Trophoblast cell (in vitro differentiated cells and primary cell): ENCODE data around the gene ORAI2. TPM values are rescaled to one million over a fixed set of nuclear protein-coding genes. Genes with fewer than 3 reads are reported as not detected.

Source experiments
- DNase-seq, 2 donors: peaks; one replicate each; pipeline ENCODE4 v3.0.0-alpha.2; 2016
- H2AFZ ChIP-seq: 2 replicates; pipeline ENCODE4 v1.6.1; 2013; ENCODE audit warnings: low read length, moderate library complexity, mild to moderate bottlenecking; ENCODE audit not compliant: insufficient read depth, poor library complexity
- H2AK5ac ChIP-seq: 2 replicates; pipeline ENCODE4 v1.6.1; 2013; ENCODE audit warnings: mild to moderate bottlenecking, low read length
- H2BK120ac ChIP-seq: 2 replicates; pipeline ENCODE4 v1.6.1; 2013; ENCODE audit warnings: low read length, mild to moderate bottlenecking, moderate library complexity; ENCODE audit not compliant: insufficient read depth, poor library complexity
- H2BK12ac ChIP-seq: 2 replicates; pipeline ENCODE4 v1.6.1; 2013; ENCODE audit warnings: mild to moderate bottlenecking, low read length, moderate library complexity
- H2BK5ac ChIP-seq: 2 replicates; pipeline ENCODE4 v1.6.1; 2013; ENCODE audit warnings: low read length, low read depth, moderate library complexity, mild to moderate bottlenecking; ENCODE audit not compliant: poor library complexity
- H3K14ac ChIP-seq: 2 replicates; pipeline ENCODE4 v1.6.1; 2013; ENCODE audit warnings: mild to moderate bottlenecking, low read length
- H3K18ac ChIP-seq: 2 replicates; pipeline ENCODE4 v1.6.1; 2013; ENCODE audit warnings: mild to moderate bottlenecking, low read length
- H3K23ac ChIP-seq: 2 replicates; pipeline ENCODE4 v1.6.1; 2013; ENCODE audit warnings: low read length
- H3K27ac ChIP-seq: 2 replicates; pipeline ENCODE4 v1.5.1; 2013; ENCODE audit warnings: low read depth, mild to moderate bottlenecking, inconsistent platforms, low read length, moderate library complexity
- H3K27me3 ChIP-seq: 2 replicates; pipeline ENCODE4 v1.6.1; 2013; ENCODE audit warnings: inconsistent platforms, mild to moderate bottlenecking, low read length, moderate library complexity; ENCODE audit not compliant: insufficient read depth
- H3K36me3 ChIP-seq, 2 experiments: 1 replicate in 1 of 2; 2 replicates in 1 of 2; pipeline ENCODE4 v1.6.1; 2013; ENCODE audit warnings: low read length in 2 of 2, mild to moderate bottlenecking in 2 of 2, moderate library complexity in 1 of 2; ENCODE audit not compliant: insufficient read depth in 2 of 2, control insufficient read depth in 1 of 2
- H3K4ac ChIP-seq: 2 replicates; pipeline ENCODE4 v1.6.1; 2013; ENCODE audit warnings: low read depth, mild to moderate bottlenecking, low read length, moderate library complexity
- H3K4me1 ChIP-seq, 2 experiments: 1 replicate in 1 of 2; 2 replicates in 1 of 2; pipeline ENCODE4 v1.6.1; 2013; ENCODE audit warnings: low read length in 2 of 2, mild to moderate bottlenecking in 2 of 2, moderate library complexity in 1 of 2; ENCODE audit not compliant: insufficient read depth in 2 of 2, control insufficient read depth in 1 of 2
- H3K4me2 ChIP-seq: 2 replicates; pipeline ENCODE4 v1.6.1; 2013; ENCODE audit warnings: inconsistent platforms, mild to moderate bottlenecking, low read length, moderate library complexity
- H3K4me3 ChIP-seq: 2 replicates; pipeline ENCODE4 v1.5.1; 2013; ENCODE audit warnings: mild to moderate bottlenecking, low read depth, low read length, inconsistent platforms
- H3K79me1 ChIP-seq: one replicate; pipeline ENCODE4 v1.6.1; 2013; ENCODE audit warnings: low read length
- H3K79me2 ChIP-seq: 2 replicates; pipeline ENCODE4 v1.6.1; 2013; ENCODE audit warnings: low read length, mild to moderate bottlenecking; ENCODE audit not compliant: control insufficient read depth, insufficient read depth, poor library complexity
- H3K9ac ChIP-seq: 2 replicates; pipeline ENCODE4 v1.6.1; 2013; ENCODE audit warnings: mild to moderate bottlenecking, low read length
- H3K9me3 ChIP-seq: 2 replicates; pipeline ENCODE4 v1.6.1; 2013; ENCODE audit warnings: low read depth, mild to moderate bottlenecking, control low read depth, inconsistent platforms, low read length; ENCODE audit not compliant: insufficient read depth
- H4K12ac ChIP-seq: 2 replicates; pipeline ENCODE4 v1.6.1; 2013; ENCODE audit warnings: low read depth, mild to moderate bottlenecking, low read length, moderate library complexity
- H4K8ac ChIP-seq: 2 replicates; pipeline ENCODE4 v1.6.1; 2013; ENCODE audit warnings: low read depth, mild to moderate bottlenecking, low read length, moderate library complexity
- H4K91ac ChIP-seq: one replicate; pipeline ENCODE4 v1.6.1; 2013; ENCODE audit warnings: low read depth, mild to moderate bottlenecking, low read length, moderate library complexity
- WGBS: extraction: QIAGEN DNeasy Blood & Tissue Kit; methylation state at CpG from one replicate; pipeline ENCODE4 v1.1.7; 2013; ENCODE audit warnings: missing lambda C conversion rate; ENCODE audit not compliant: insufficient read length, insufficient coverage; ENCODE audit errors: extremely low coverage; 5-methylcytosine and 5-hydroxymethylcytosine counted together
- polyA plus RNA-seq: library from polyadenylated mRNA; stranded (reverse); fragments of 200-250 nt; gene quantifications from 2 replicates; pipeline ENCODE4 v1.2.3, GENCODE V29; 2013

ORAI2 gene
- 21.6 and 23.0 TPM in 2 replicates for polyA plus RNA-seq

DNA sequence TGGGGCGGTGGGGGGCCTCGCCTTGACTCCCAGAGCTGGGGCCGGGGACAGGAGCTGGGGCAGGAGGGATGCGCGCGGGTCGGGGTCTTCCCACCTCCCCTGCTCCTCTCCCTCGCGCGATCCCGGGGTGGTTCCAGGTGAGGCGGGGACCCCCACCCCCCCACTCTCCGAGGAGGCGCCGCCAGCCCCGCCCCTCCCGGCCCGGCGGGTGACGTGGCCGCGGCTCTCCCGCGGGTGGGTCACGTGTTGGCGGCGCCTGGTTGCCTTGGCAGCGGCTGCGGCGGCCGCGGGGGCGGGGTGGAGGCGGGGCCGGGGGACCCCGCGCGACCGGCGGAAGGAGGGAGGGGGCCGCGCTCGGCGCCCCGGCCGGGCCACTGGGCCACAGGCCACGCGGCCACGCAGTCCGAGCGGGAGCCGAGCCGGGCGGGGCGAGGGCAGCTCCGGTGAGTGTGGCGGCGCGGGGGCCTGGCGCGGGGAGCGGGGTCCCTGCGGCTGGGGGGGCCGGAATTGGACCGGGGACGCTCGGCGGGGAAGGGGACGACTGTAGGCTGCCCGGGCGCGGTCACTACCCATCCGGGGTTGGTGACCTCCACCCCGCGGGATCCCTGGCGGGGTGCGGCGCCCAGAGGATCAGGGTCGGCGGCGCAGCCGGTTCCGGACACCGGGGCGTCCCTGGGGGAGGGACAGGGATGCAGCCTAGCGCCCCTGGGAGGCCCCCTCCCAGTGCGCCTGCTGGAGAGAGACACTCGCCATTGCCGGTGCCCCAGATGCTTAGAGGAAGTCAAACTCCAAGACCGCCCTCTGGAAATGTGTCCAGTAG, at the start of gene ORAI2:
ORAI2 (plus strand) TSS at position 357 of the 820 bp plus-strand sequence. CDS start 5,382 bp downstream, outside the sequence.
- no CpG with 5 or more reads among the region's 90 CpGs for WGBS
- peaks cover 8% of the 10 kb centered on the region for H3K79me1 ChIP-seq
- peak within 1 kb of the TSS; percentile 97 for H4K91ac ChIP-seq

DNA sequence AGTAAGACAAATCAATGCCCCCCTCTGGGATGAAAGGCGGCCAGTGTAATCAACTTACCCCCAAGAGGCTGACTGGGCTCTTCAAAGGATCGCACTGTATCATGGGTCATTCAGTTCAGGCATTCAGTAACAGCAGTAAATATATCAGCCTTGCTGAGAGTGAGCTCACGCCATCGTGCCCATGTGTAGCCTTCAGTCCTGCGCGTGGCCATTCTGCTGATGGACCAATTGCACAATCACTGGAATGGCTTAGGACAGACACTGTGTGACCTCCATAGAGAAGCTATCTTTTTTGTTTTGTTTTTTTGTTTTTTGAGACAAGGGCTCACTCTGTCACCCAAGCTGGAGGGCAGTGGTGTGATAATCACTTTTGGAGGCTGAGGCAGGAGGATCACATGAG, 46.3 kb upstream of the ORAI2 start:
- H4K8ac ChIP-seq: no peak overlapping the region
- no peak for DNase-seq
- H3K9me3 ChIP-seq: no peaks in the 10 kb centered on the region
- no peak overlapping the region for H3K4me2 ChIP-seq
- no peaks in the 10 kb centered on the region for H3K79me2 ChIP-seq
- WGBS: no CpG with 5 or more reads among the region's 6 CpGs
- no peak overlapping the region for H4K91ac ChIP-seq
- no peak overlapping the region for H3K14ac ChIP-seq
- no peak overlapping the region for H2AK5ac ChIP-seq
- no peak overlapping the region for H2BK12ac ChIP-seq
- H3K27ac ChIP-seq: no peak overlapping the region
- no peak overlapping the region for H3K4ac ChIP-seq
- no peaks in the 10 kb centered on the region for H3K27me3 ChIP-seq
- H3K4me3 ChIP-seq: no peak overlapping the region
- no peak overlapping the region for H3K9ac ChIP-seq
- H3K36me3 ChIP-seq: peaks cover 14 to 17% of the 10 kb centered on the region in 2 experiments
- no peaks in the 10 kb centered on the region for H3K4me1 ChIP-seq
- H4K12ac ChIP-seq: no peak overlapping the region
- no peak overlapping the region for H2BK5ac ChIP-seq
- H3K23ac ChIP-seq: no peak overlapping the region
- no peak overlapping the region for H3K18ac ChIP-seq
- no peak overlapping the region for H2AFZ ChIP-seq
- no peaks in the 10 kb centered on the region for H3K79me1 ChIP-seq
- H2BK120ac ChIP-seq: no peak overlapping the region

More for the DNA sequence above, at the start of gene ORAI2:
- H3K9me3 ChIP-seq: no peaks in the 10 kb centered on the region
- peaks cover 6 to 9% of the 10 kb centered on the region in 2 experiments for H3K36me3 ChIP-seq
- DNase-seq: peak; percentile 38 to 69
- peak within 1 kb of the TSS; percentile 58 for H2BK5ac ChIP-seq
- no peak within 1 kb of the TSS for H3K23ac ChIP-seq
- H2AFZ ChIP-seq: peak within 1 kb of the TSS; percentile 82
- peak within 1 kb of the TSS; percentile 86 for H3K4ac ChIP-seq
- no peaks in the 10 kb centered on the region for H3K27me3 ChIP-seq
- peak within 1 kb of the TSS; percentile 43 for H3K27ac ChIP-seq
- peak within 1 kb of the TSS; percentile 86 for H3K9ac ChIP-seq
- H3K4me3 ChIP-seq: peak within 1 kb of the TSS; percentile 91
- H3K79me2 ChIP-seq: peaks cover 6% of the 10 kb centered on the region
- peak within 1 kb of the TSS; percentile 88 for H3K14ac ChIP-seq
- H3K4me1 ChIP-seq: peaks cover 12 to 19% of the 10 kb centered on the region in 2 experiments
- H4K8ac ChIP-seq: peak within 1 kb of the TSS; percentile 86
- H4K12ac ChIP-seq: peak within 1 kb of the TSS; percentile 94
- H2AK5ac ChIP-seq: peak within 1 kb of the TSS; percentile 73
- H3K4me2 ChIP-seq: peak within 1 kb of the TSS; percentile 57
- peak within 1 kb of the TSS; percentile 79 for H2BK120ac ChIP-seq
- H3K18ac ChIP-seq: peak within 1 kb of the TSS; percentile 90
- H2BK12ac ChIP-seq: peak within 1 kb of the TSS; percentile 86

DNA sequence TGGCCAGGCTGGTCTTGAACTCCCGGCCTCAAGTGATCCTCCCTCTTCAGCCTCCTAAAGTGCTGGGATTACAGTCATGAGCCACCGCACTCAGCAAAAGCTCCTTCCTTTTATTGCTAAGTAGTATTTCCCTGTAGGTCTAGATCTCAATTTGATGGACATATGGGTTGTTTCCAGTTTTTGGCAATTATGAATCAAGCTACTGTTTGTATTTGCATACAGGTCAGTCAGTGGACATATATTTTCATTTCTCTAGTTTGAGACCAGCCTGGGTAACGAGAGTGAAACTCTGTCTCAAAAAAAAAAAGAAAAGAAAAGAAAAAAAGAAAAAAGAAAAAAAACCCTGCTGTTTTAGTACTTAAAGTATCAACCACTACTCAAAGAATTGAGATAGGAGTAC, 43.6 kb upstream of the ORAI2 start:
- Histone ChIP-seq H3K9ac (no peak overlapping the region), H2BK120ac (no peak overlapping the region), H4K12ac (no peak overlapping the region), H3K4ac (no peak overlapping the region), H3K9me3 (no peaks in the 10 kb centered on the region), H3K14ac (no peak overlapping the region), H4K91ac (no peak overlapping the region), H2BK5ac (no peak overlapping the region), H4K8ac (no peak overlapping the region), H3K36me3 (peaks cover 15% of the 10 kb centered on the region in 2 experiments), H2AFZ (no peak overlapping the region), H3K4me3 (no peak overlapping the region), H3K4me1 (peaks cover 3 to 5% of the 10 kb centered on the region in 2 experiments), H3K27me3 (no peaks in the 10 kb centered on the region), H3K27ac (no peak overlapping the region), H3K23ac (no peak overlapping the region), H3K79me1 (peaks cover 9% of the 10 kb centered on the region), H3K4me2 (no peak overlapping the region), H3K18ac (no peak overlapping the region), H2BK12ac (no peak overlapping the region), H2AK5ac (no peak overlapping the region), H3K79me2 (no peaks in the 10 kb centered on the region)
- no peak for DNase-seq
- WGBS: no CpG with 5 or more reads among the region's 3 CpGs

DNA sequence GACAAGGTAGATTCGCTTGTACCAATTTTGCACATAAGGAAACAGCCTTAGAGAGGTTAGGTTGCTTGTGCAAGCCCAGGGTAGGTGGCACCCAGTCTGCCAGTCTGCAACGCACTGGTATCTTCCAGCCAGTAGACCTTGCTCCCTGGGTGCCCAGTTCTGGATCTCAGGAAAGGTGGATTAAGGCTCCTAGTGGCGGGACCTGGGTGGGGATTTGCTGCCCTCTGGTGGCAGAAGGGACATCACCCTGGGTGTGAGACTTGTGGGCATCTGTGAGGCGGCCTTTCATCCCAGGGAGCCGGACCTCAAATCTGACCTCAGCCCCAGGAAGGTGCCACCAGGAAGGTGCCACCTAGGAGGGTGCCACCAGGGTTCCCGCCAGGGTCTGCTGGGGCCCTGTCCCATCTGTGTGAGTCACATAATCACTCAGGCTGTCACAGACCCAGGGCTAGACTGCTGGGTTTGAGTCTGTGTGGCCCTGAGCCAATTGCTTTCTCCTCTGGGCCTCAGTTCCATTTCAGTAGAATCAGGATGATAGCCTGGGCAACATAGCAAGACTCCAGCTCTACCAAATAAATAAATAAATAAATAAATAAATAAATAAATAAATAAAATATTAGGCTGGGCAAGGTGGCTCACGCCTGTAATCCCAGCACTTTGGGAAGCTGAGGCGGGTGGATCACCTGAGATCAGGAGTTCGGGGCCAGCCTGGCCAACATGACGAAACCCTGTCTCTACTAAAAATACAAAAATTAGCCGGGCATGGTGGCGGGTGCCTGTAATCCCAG, 42.5 kb upstream of the ORAI2 start:
- H3K27ac ChIP-seq: no peak overlapping the region
- H3K9ac ChIP-seq: no peak overlapping the region
- H2AFZ ChIP-seq: no peak overlapping the region

More for the DNA sequence above, 42.5 kb upstream of the ORAI2 start:
- Histone ChIP-seq H3K79me2 (peaks cover 4% of the 10 kb centered on the region), H2BK12ac (no peak overlapping the region), H4K12ac (no peak overlapping the region), H4K8ac (no peak overlapping the region), H3K4me2 (no peak overlapping the region), H3K9me3 (no peaks in the 10 kb centered on the region), H3K4me3 (no peak overlapping the region), H3K27me3 (no peaks in the 10 kb centered on the region), H3K4me1 (peaks cover 5 to 6% of the 10 kb centered on the region in 2 experiments), H3K79me1 (peaks cover 15% of the 10 kb centered on the region), H4K91ac (no peak overlapping the region), H2AK5ac (no peak overlapping the region), H3K18ac (no peak overlapping the region), H3K14ac (no peak overlapping the region), H3K4ac (no peak overlapping the region), H2BK120ac (no peak overlapping the region), H3K23ac (no peak overlapping the region), H3K36me3 (peaks cover 12 to 15% of the 10 kb centered on the region in 2 experiments), H2BK5ac (no peak overlapping the region)
- no CpG with 5 or more reads among the region's 12 CpGs for WGBS
- DNase-seq: peak; percentile 88 to 96
